A549 (cell line): ENCODE measurements around the gene EML4. TPM values are rescaled to one million over a fixed set of nuclear protein-coding genes. Genes with fewer than 3 reads are reported as not detected.

Experiments used
- ATAC-seq, 2 experiments: fragments of 200-7000 bp in 1 of 2; fragments of >200 bp in 1 of 2; cut with Nextera tagmentation in 1 of 2; cut with Tn5 transposase in 1 of 2; 3 replicates each; pipeline versions ENCODE4 v1.8.0 to v1.9.1; 2018 to 2020; ENCODE audit warnings: mild to moderate bottlenecking in 1 of 2, moderate library complexity in 1 of 2
- CTCF ChIA-PET: fragments of 300-600 bp; sonication (Branson Sonifier 250); formaldehyde crosslinking; extraction: SDS; loops from one replicate; lab custom pipeline; 2021; ENCODE audit warnings: antibody characterized with exemption, inconsistent platforms; lab: Yijun Ruan, JAX
- POLR2A ChIA-PET: fragments of 350-600 bp; formaldehyde crosslinking; extraction: SDS; loops from one replicate; lab custom pipeline; 2021; ENCODE audit warnings: antibody characterized with exemption, inconsistent platforms; lab: Yijun Ruan, JAX
- DNase-seq, 2 experiments: peaks; one replicate each; pipeline versions ENCODE4 v3.0.0 to v3.0.0-alpha.2; 2011 to 2016; ENCODE audit warnings: low read depth in 1 of 2, low spot score in 1 of 2
- FAIRE-seq: peaks from 2 replicates; lab custom pipeline; 2011; peaks lifted over from hg19 to GRCh38; lab: Jason Lieb, UNC
- H3K27ac ChIP-seq, 2 experiments: fragments of >200 bp; sonication (Bioruptor Twin); formaldehyde crosslinking; 3 replicates each; pipeline ENCODE4 v1.5.1; 2016 to 2017
- H3K4me1 ChIP-seq: fragments of >200 bp; sonication (Bioruptor Twin); formaldehyde crosslinking; 3 replicates; pipeline ENCODE4 v1.6.1; 2016
- H3K4me2 ChIP-seq: fragments of >200 bp; sonication (Bioruptor Twin); formaldehyde crosslinking; 3 replicates; pipeline ENCODE4 v1.6.1; 2016
- H3K4me3 ChIP-seq: fragments of >200 bp; sonication (Bioruptor Twin); formaldehyde crosslinking; 3 replicates; pipeline ENCODE4 v1.5.1; 2016
- H3K9me3 ChIP-seq: fragments of >200 bp; sonication (Bioruptor Twin); formaldehyde crosslinking; 3 replicates; pipeline ENCODE4 v1.6.1; 2016
- BHLHE40 ChIP-seq: IDR thresholded peaks from 2 replicates; pipeline ENCODE4 v1.6.1; 2012; ENCODE audit warnings: low read depth, low read length, inconsistent platforms
- ESRRA ChIP-seq: fragments of 150-350 bp; IDR thresholded peaks from 2 replicates; pipeline ENCODE4 v1.6.1; 2014; ENCODE audit warnings: mild to moderate bottlenecking, low read length, borderline replicate concordance
- FOSB ChIP-seq: fragments of 250-450 bp; sonication (Bioruptor Pico); IDR thresholded peaks from 2 replicates; pipeline ENCODE4 v1.5.0; 2020; ENCODE audit warnings: mild to moderate bottlenecking, moderate library complexity
- HDAC2 ChIP-seq: fragments of 200-600 bp; sonication (generic); IDR thresholded peaks from 2 replicates; pipeline ENCODE4 v1.6.1; 2016
- HEYL ChIP-seq: fragments of 250-450 bp; sonication (Bioruptor Pico); IDR thresholded peaks from 2 replicates; pipeline ENCODE4 v1.8.0; 2021; ENCODE audit warnings: mild to moderate bottlenecking, moderate library complexity
- KDM1A ChIP-seq: fragments of 200-600 bp; sonication (generic); IDR thresholded peaks from 2 replicates; pipeline ENCODE4 v1.6.1; 2016; ENCODE audit warnings: low read depth, mild to moderate bottlenecking
- PHF8 ChIP-seq: fragments of 200-600 bp; sonication (generic); IDR thresholded peaks from 2 replicates; pipeline ENCODE4 v1.6.1; 2016; ENCODE audit warnings: low read depth, mild to moderate bottlenecking, antibody characterized with exemption, moderate library complexity, borderline replicate concordance
- POLR2A ChIP-seq: IDR thresholded peaks from 2 replicates; pipeline ENCODE4 v1.6.1; 2012; ENCODE audit warnings: mild to moderate bottlenecking, low read length
- RARB ChIP-seq: fragments of 250-450 bp; sonication (Bioruptor Pico); IDR thresholded peaks from 2 replicates; pipeline ENCODE4 v1.8.0; 2021; ENCODE audit warnings: mild to moderate bottlenecking, moderate library complexity
- RFX5 ChIP-seq: fragments of 450-650 bp; IDR thresholded peaks from 2 replicates; pipeline ENCODE4 v1.7.1; 2014; ENCODE audit warnings: antibody characterized with exemption, mild to moderate bottlenecking, moderate library complexity
- TP53 ChIP-seq: fragments of 250-450 bp; sonication (Bioruptor Pico); IDR thresholded peaks from 2 replicates; pipeline ENCODE4 v1.5.0; 2021; ENCODE audit warnings: mild to moderate bottlenecking, moderate library complexity
- ZC3H11A ChIP-seq: fragments of 450-650 bp; IDR thresholded peaks from 2 replicates; pipeline ENCODE4 v1.6.1; 2014; ENCODE audit warnings: antibody characterized with exemption, mild to moderate bottlenecking
- ZNF302 ChIP-seq: fragments of 250-450 bp; sonication (Bioruptor Pico); IDR thresholded peaks from 2 replicates; pipeline ENCODE4 v1.9.0; 2021; ENCODE audit warnings: inconsistent platforms, mild to moderate bottlenecking, moderate library complexity
- ZSCAN20 ChIP-seq: fragments of 250-450 bp; sonication (Bioruptor Pico); IDR thresholded peaks from 2 replicates; pipeline ENCODE4 v1.8.0; 2022; ENCODE audit warnings: mild to moderate bottlenecking, moderate library complexity
- WGBS: methylation state at CpG from one replicate; pipeline ENCODE4 v1.1.6; 2017; ENCODE audit errors: missing lambda C conversion rate; 5-methylcytosine and 5-hydroxymethylcytosine counted together
- polyA plus RNA-seq, 4 experiments: library from polyadenylated mRNA; depleted of rRNA in 3 of 4; stranded (reverse); fragments of >200 nt; fragmentation: RNase III in 1 of 4; extraction: RNeasy Plus Mini Kit Qiagen cat#74134 plus additional on column Dnase treatment in 1 of 4; gene quantifications; 2 replicates in 3 of 4; 3 replicates in 1 of 4; pipeline ENCODE4 v1.2.3, GENCODE V29; 2011 to 2017
- TF ChIP-seq, protein P1 (sequence below): fragments of >200 bp; sonication (Bioruptor Twin); formaldehyde crosslinking; IDR thresholded peaks from 3 replicates; pipeline ENCODE4 v1.5.1; 2016
- TF ChIP-seq, protein P2 (sequence below): fragments of 450-650 bp; IDR thresholded peaks from 2 replicates; pipeline ENCODE4 v1.6.1; 2014; ENCODE audit warnings: antibody characterized with exemption
- TF ChIP-seq, protein P3 (sequence below): IDR thresholded peaks from 2 replicates; pipeline ENCODE4 v1.6.1; 2012
- TF ChIP-seq, protein P4 (sequence below): IDR thresholded peaks from 2 replicates; pipeline ENCODE4 v1.6.1; 2012; ENCODE audit warnings: low read depth, borderline replicate concordance
- TF ChIP-seq, protein P5 (sequence below): fragments of >200 bp; sonication (Bioruptor Twin); formaldehyde crosslinking; IDR thresholded peaks from 2 replicates; pipeline ENCODE4 v1.6.1; 2016
- TF ChIP-seq, protein P6 (sequence below): fragments of 250-450 bp; sonication (Bioruptor Pico); IDR thresholded peaks from 2 replicates; pipeline ENCODE4 v1.5.0; 2021; ENCODE audit warnings: mild to moderate bottlenecking, moderate library complexity, borderline replicate concordance

The EML4 gene
- polyA plus RNA-seq, 2 of the 4 experiments (the other 2 are of a cell fraction) = 34.6 to 130 TPM

DNA sequence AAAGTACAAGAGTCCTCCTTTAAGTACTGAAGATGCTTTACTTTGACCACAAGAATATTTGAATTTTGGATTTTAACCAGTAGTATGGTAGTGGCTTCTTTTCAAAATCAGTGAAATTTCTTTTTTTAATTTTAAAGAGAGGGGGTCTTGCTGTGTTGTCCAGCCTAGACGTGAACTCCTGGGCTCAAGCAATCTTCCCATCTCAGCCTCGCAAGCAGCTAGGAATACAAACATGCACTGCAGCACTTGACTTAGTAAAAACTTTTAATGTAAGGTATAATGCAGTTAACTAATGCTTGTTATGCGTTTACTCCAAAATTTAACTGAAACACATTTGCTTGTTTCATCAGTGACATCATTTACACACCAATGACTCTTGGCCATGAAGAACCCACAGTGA, 49.6 kb downstream of the EML4 start:
- no peak for TF ChIP-seq ZNF302 (CRISPR knock-in tag)
- TF ChIP-seq, protein P1, sequence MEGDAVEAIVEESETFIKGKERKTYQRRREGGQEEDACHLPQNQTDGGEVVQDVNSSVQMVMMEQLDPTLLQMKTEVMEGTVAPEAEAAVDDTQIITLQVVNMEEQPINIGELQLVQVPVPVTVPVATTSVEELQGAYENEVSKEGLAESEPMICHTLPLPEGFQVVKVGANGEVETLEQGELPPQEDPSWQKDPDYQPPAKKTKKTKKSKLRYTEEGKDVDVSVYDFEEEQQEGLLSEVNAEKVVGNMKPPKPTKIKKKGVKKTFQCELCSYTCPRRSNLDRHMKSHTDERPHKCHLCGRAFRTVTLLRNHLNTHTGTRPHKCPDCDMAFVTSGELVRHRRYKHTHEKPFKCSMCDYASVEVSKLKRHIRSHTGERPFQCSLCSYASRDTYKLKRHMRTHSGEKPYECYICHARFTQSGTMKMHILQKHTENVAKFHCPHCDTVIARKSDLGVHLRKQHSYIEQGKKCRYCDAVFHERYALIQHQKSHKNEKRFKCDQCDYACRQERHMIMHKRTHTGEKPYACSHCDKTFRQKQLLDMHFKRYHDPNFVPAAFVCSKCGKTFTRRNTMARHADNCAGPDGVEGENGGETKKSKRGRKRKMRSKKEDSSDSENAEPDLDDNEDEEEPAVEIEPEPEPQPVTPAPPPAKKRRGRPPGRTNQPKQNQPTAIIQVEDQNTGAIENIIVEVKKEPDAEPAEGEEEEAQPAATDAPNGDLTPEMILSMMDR = no peak
- TF ChIP-seq POLR2A = no peak
- FAIRE-seq = no peak
- H3K4me3 ChIP-seq = no peak overlapping the region
- CTCF ChIA-PET = no interaction called here
- no peak overlapping the region for H3K4me2 ChIP-seq
- peak overlapping the region in 1 of 2 experiments; percentile 4; a peak in 2 of 6 replicates for H3K27ac ChIP-seq
- DNase-seq = no peak
- peaks cover 70% of the 10 kb centered on the region for H3K4me1 ChIP-seq
- POLR2A ChIA-PET = no interaction called here
- no peaks in the 10 kb centered on the region for H3K9me3 ChIP-seq
- 95% methylated on average over 3 of the region's 3 CpGs for WGBS
- ATAC-seq = no peak

DNA sequence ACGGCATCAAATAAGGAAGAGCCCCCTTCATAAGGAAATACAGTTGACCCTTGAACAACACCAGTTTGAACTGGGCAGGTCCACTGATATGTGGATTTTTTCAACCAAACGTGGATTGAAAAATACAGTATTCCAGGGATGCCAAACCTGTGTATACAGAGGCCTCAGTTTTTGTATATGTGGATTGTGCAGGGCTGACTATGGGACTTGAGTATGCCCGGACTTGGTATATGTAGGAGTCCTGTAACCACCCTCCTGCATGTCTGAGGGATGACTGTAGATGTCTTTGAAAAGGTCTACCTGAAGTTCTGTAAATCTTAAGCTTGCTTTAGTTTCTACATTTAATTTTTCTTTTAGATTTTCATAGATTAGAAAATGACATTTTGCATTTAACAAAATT, 50.0 kb downstream of the EML4 start:
- TF ChIP-seq HEYL (CRISPR knock-in tag) = no peak
- TF ChIP-seq, protein P2, sequence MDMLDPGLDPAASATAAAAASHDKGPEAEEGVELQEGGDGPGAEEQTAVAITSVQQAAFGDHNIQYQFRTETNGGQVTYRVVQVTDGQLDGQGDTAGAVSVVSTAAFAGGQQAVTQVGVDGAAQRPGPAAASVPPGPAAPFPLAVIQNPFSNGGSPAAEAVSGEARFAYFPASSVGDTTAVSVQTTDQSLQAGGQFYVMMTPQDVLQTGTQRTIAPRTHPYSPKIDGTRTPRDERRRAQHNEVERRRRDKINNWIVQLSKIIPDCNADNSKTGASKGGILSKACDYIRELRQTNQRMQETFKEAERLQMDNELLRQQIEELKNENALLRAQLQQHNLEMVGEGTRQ = no peak
- no peak for TF ChIP-seq FOSB (CRISPR knock-in tag)
- TF ChIP-seq, protein P3, sequence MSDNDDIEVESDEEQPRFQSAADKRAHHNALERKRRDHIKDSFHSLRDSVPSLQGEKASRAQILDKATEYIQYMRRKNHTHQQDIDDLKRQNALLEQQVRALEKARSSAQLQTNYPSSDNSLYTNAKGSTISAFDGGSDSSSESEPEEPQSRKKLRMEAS = no peak
- TF ChIP-seq BHLHE40 = no peak
- TF ChIP-seq ESRRA = no peak
- Histone ChIP-seq H3K9me3 (no peaks in the 10 kb centered on the region), H3K4me1 (peaks cover 75% of the 10 kb centered on the region), H3K4me3 (no peak overlapping the region), H3K27ac (peak overlapping the region in 1 of 2 experiments; percentile 4; a peak in 1 of 6 replicates), H3K4me2 (no peak overlapping the region)
- POLR2A ChIA-PET = no interaction called here
- 80% methylated on average over 3 of the region's 3 CpGs for WGBS
- no peak for DNase-seq
- FAIRE-seq = no peak
- ATAC-seq = no peak
- CTCF ChIA-PET = no interaction called here

DNA sequence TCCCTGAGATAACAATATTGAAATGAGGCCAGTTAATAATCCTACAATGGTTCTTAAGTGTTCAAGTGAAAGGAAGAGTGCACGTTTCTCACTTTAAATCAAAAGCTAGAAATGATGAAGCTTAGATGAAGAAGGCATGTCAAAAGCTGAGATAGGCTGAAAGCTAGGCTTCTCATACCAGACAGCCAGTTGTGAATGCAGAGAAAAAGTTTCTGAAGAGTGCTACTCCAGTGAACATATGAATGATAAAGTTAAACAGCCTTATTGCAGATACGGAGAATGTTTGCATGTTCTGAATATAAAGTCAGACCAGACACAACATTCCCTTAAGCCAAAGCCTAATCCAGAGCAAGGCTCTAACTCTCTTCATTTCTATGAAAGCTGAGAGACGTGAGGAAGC, 51.4 kb downstream of the EML4 start:
- Histone ChIP-seq H3K27ac (peak overlapping the region; percentile 3 to 32; a peak in 2 of 6 replicates), H3K4me3 (no peak overlapping the region), H3K4me1 (peaks cover 72% of the 10 kb centered on the region)
- no peak for TF ChIP-seq KDM1A
- no peak for TF ChIP-seq ESRRA
- no peak for TF ChIP-seq PHF8
- no peak for TF ChIP-seq TP53
- TF ChIP-seq RFX5 = no peak
- TF ChIP-seq ZSCAN20 (CRISPR knock-in tag) = no peak
- TF ChIP-seq, protein P4, sequence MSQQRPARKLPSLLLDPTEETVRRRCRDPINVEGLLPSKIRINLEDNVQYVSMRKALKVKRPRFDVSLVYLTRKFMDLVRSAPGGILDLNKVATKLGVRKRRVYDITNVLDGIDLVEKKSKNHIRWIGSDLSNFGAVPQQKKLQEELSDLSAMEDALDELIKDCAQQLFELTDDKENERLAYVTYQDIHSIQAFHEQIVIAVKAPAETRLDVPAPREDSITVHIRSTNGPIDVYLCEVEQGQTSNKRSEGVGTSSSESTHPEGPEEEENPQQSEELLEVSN = no peak
- TF ChIP-seq POLR2A = no peak
- TF ChIP-seq, protein P5, sequence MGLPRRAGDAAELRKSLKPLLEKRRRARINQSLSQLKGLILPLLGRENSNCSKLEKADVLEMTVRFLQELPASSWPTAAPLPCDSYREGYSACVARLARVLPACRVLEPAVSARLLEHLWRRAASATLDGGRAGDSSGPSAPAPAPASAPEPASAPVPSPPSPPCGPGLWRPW = no peak
- no peak for TF ChIP-seq ZC3H11A
- TF ChIP-seq RARB (CRISPR knock-in tag) = no peak
- TF ChIP-seq, protein P6, sequence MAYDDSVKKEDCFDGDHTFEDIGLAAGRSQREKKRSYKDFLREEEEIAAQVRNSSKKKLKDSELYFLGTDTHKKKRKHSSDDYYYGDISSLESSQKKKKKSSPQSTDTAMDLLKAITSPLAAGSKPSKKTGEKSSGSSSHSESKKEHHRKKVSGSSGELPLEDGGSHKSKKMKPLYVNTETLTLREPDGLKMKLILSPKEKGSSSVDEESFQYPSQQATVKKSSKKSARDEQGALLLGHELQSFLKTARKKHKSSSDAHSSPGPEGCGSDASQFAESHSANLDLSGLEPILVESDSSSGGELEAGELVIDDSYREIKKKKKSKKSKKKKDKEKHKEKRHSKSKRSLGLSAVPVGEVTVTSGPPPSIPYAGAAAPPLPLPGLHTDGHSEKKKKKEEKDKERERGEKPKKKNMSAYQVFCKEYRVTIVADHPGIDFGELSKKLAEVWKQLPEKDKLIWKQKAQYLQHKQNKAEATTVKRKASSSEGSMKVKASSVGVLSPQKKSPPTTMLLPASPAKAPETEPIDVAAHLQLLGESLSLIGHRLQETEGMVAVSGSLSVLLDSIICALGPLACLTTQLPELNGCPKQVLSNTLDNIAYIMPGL (CRISPR knock-in tag) = no peak
- no peak for TF ChIP-seq HDAC2
- TF ChIP-seq, all 56 proteins: peak for 0
- FAIRE-seq = no peak
- WGBS = 75% methylated on average over 3 of the region's 3 CpGs
- no peak for ATAC-seq
- H3K9me3 ChIP-seq = no peaks in the 10 kb centered on the region
- ChIA-PET CTCF (interaction anchor here (0.8 to 1.8 kb wide), 4 partner anchors 13 to 129 kb away, joined by 3 to 7 read pairs (median 4); no protein-coding TSS in a partner anchor), POLR2A (no interaction called here)
- DNase-seq = no peak
- no peak overlapping the region for H3K4me2 ChIP-seq
